CD14-positive monocyte (primary cell): ENCODE results near the gene PEX10. TPM values are rescaled to one million over a fixed set of nuclear protein-coding genes. Genes with fewer than 3 reads are reported as not detected.

ENCODE experiments used
- DNase-seq, 3 donors: peaks; one replicate each; pipeline ENCODE4 v3.0.0-alpha.2; 2011 to 2022
- H2AFZ ChIP-seq: 2 replicates; pipeline ENCODE4 v1.6.0; 2012; ENCODE audit warnings: mild to moderate bottlenecking, low read depth, low read length, inconsistent platforms; ENCODE audit not compliant: insufficient read depth, poor library complexity, severe bottlenecking
- H3K27ac ChIP-seq, 2 donors: 1 replicate in 1 of 2; 2 replicates in 1 of 2; pipeline ENCODE4 v1.5.1; 2012 to 2013; ENCODE audit warnings: low read length in 2 of 2, control low read depth in 1 of 2, inconsistent platforms in 1 of 2, low read depth in 1 of 2, mild to moderate bottlenecking in 1 of 2
- H3K27me3 ChIP-seq, 2 donors: one replicate each; pipeline versions ENCODE4 v1.6.0 to v1.6.1; 2011 to 2013; ENCODE audit warnings: low read length in 2 of 2; ENCODE audit not compliant: control insufficient read depth in 2 of 2, insufficient read depth in 2 of 2
- H3K36me3 ChIP-seq, 2 donors: replicated peaks in 1 of 2; 1 replicate in 1 of 2; 2 replicates in 1 of 2; pipeline versions ENCODE4 v1.5.1 to v1.6.1; 2012 to 2013; ENCODE audit warnings: low read length in 2 of 2, control low read depth in 1 of 2, inconsistent platforms in 1 of 2, mild to moderate bottlenecking in 1 of 2; ENCODE audit not compliant: insufficient read depth in 2 of 2, control insufficient read depth in 1 of 2
- H3K4me1 ChIP-seq, 2 donors: 1 replicate in 1 of 2; 2 replicates in 1 of 2; pipeline versions ENCODE4 v1.5.1 to v1.6.1; 2012 to 2013; ENCODE audit warnings: low read length in 2 of 2, control low read depth in 1 of 2, inconsistent platforms in 1 of 2, mild to moderate bottlenecking in 1 of 2, moderate library complexity in 1 of 2; ENCODE audit not compliant: insufficient read depth in 2 of 2, control insufficient read depth in 1 of 2
- H3K4me2 ChIP-seq: replicated peaks from 2 replicates; pipeline ENCODE3; 2012; ENCODE audit warnings: low read length, moderate library complexity, mild to moderate bottlenecking; ENCODE audit not compliant: poor library complexity, severe bottlenecking; ENCODE audit errors: extremely low read depth
- H3K4me3 ChIP-seq, 3 experiments: fragments of 200-600 bp in 1 of 3; sonication (generic) in 1 of 3; replicated peaks in 1 of 3; 1 replicate in 2 of 3; 2 replicates in 1 of 3; pipeline ENCODE4 v1.5.1; 2011 to 2013; ENCODE audit warnings: low read length in 3 of 3, mild to moderate bottlenecking in 3 of 3, control low read depth in 2 of 3, low read depth in 2 of 3, inconsistent platforms in 1 of 3, moderate library complexity in 1 of 3
- H3K79me2 ChIP-seq: 2 replicates; pipeline ENCODE4 v1.6.0; 2012; ENCODE audit warnings: mild to moderate bottlenecking, control low read depth, inconsistent platforms, low read length, moderate library complexity; ENCODE audit not compliant: insufficient read depth
- H3K9ac ChIP-seq: 2 replicates; pipeline ENCODE4 v1.6.0; 2017; ENCODE audit warnings: low read length, mild to moderate bottlenecking; ENCODE audit not compliant: insufficient read depth, poor library complexity, severe bottlenecking
- H3K9me3 ChIP-seq, 2 donors: replicated peaks in 1 of 2; 1 replicate in 1 of 2; 2 replicates in 1 of 2; pipeline versions ENCODE4 v1.5.1 to v1.6.1; 2012 to 2013; ENCODE audit warnings: low read length in 2 of 2, control low read depth in 1 of 2; ENCODE audit not compliant: control insufficient read depth in 1 of 2, insufficient read depth in 1 of 2
- H4K20me1 ChIP-seq: 2 replicates; pipeline ENCODE4 v1.6.0; 2012; ENCODE audit warnings: mild to moderate bottlenecking, low read length, control low read depth, moderate library complexity; ENCODE audit not compliant: insufficient read depth
- H3K27ac Mint-ChIP-seq, 7 donors: one replicate each; pipeline ENCODE4 v1.8.0; 2020; ENCODE audit warnings: mild to moderate bottlenecking in 7 of 7, mixed read lengths in 7 of 7, moderate library complexity in 6 of 7, inconsistent platforms in 2 of 7
- H3K27me3 Mint-ChIP-seq, 3 donors: one replicate each; pipeline ENCODE4 v1.8.0; 2021 to 2022; ENCODE audit warnings: low read depth in 3 of 3, mild to moderate bottlenecking in 3 of 3, mixed read lengths in 3 of 3, moderate library complexity in 3 of 3, inconsistent platforms in 1 of 3
- H3K36me3 Mint-ChIP-seq, 2 donors: one replicate each; pipeline ENCODE4 v1.8.0; 2020; ENCODE audit warnings: mixed read lengths in 2 of 2, inconsistent platforms in 1 of 2, mild to moderate bottlenecking in 1 of 2
- H3K4me1 Mint-ChIP-seq: one replicate; pipeline ENCODE4 v1.8.0; 2020; ENCODE audit warnings: mild to moderate bottlenecking, mixed read lengths
- H3K4me3 Mint-ChIP-seq, 2 donors: one replicate each; pipeline ENCODE4 v1.8.0; 2020; ENCODE audit warnings: mild to moderate bottlenecking in 2 of 2, mixed read lengths in 2 of 2, moderate library complexity in 1 of 2
- H3K9me3 Mint-ChIP-seq, 7 donors: one replicate each; pipeline ENCODE4 v1.8.0; 2020 to 2022; ENCODE audit warnings: mixed read lengths in 7 of 7, mild to moderate bottlenecking in 6 of 7, moderate library complexity in 6 of 7, inconsistent platforms in 2 of 7
- CTCF ChIP-seq: fragments of 200-600 bp; IDR thresholded peaks from one replicate; pipeline ENCODE4 v1.8.0; 2022; ENCODE audit warnings: antibody characterized with exemption, mild to moderate bottlenecking
- WGBS: methylation state at CpG from one replicate; pipeline ENCODE4 v1.1.5; 2013; ENCODE audit warnings: missing lambda C conversion rate; ENCODE audit not compliant: insufficient coverage; 5-methylcytosine and 5-hydroxymethylcytosine counted together
- intact Hi-C, 2 donors: fragments of 100-400 bp; cut with micrococcal nuclease; formaldehyde crosslinking; loops; one replicate each; pipeline versions ENCODE4 v1.15.0 to v1.15.1; 2023
- polyA plus RNA-seq, 3 donors: library from polyadenylated mRNA; depleted of rRNA in 1 of 3; unstranded in 2 of 3; stranded (reverse) in 1 of 3; fragments of 300-500 nt in 2 of 3; fragments of >200 nt in 1 of 3; fragmentation: Illumina TruSeq in 2 of 3; gene quantifications; 1 replicate in 2 of 3; 2 replicates in 1 of 3; pipeline ENCODE4 v1.2.3, GENCODE V29; 2012 to 2021

The PEX10 gene
- polyA plus RNA-seq, 3 donors = 7.0 to 10.5 (median 8.2) TPM

- no peak for DNase-seq
- Histone ChIP-seq H3K9me3 (no peaks in the 10 kb centered on the region), H3K4me2 (no peak overlapping the region), H3K27me3 (no peaks in the 10 kb centered on the region), H4K20me1 (no peaks in the 10 kb centered on the region), H3K36me3 (no peaks in the 10 kb centered on the region), H3K4me1 (peaks cover 0 to under 1% of the 10 kb centered on the region in 2 donors), H3K79me2 (no peaks in the 10 kb centered on the region), H3K9ac (no peak overlapping the region), H3K4me3 (no peak overlapping the region), H2AFZ (no peak overlapping the region), H3K27ac (no peak overlapping the region)
- WGBS = 98% methylated on average over 4 of the region's 17 CpGs
- H3K27me3 Mint-ChIP-seq = peaks cover 0 to 1% (median 0%) of the 10 kb centered on the region in 3 donors
- no peaks in the 10 kb centered on the region for H3K36me3 Mint-ChIP-seq
- peaks cover 6% of the 10 kb centered on the region for H3K4me1 Mint-ChIP-seq
- H3K9me3 Mint-ChIP-seq = peaks cover 0 to 5% (median 0%) of the 10 kb centered on the region in 7 donors
- intact Hi-C loops = loop anchor here in 1 of 2 donors (5.0 kb wide), 1 partner anchor 47 kb away; no protein-coding TSS in a partner anchor
- H3K4me3 Mint-ChIP-seq = no peak overlapping the region
- no peak overlapping the region for H3K27ac Mint-ChIP-seq
- TF ChIP-seq CTCF = no peak
These were observed 37.9 kb downstream of the PEX10 start for GRCh38 chr1:2374252-2375155.

DNA sequence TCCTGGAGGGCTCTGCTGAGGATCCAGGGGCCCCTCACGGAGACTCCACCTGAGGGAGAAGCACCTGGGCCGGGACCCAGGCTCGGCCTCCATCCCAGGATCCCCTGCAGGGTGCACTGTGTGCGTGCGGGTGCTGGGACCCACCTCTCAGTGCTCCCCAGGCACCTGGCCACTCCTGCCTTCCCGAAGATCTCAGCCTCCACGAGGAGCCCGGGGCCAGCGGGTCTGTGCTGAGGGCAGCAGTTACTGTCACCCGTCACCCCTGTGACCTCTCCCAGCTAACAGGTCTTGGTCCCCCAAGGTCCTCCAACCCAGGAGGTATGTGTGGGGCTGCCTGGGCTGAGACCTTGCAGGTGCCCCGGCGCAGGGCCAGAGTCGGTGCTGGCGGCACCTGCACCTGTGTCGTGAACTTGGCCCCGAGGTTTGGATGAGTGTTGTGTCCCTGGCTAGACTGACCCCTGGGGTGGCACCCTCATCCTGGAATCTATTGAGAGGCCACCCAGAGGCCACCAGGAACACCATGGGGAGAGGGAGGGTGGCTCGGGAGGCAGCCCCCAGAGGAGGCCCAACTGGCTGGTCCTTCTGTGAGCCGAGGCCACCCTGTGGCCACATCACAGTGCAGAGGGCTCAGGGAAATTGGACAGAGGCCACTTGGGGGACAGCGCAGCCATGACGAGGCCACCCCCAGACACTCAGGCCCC, 38.7 kb downstream of the PEX10 start:
- no peaks in the 10 kb centered on the region for H3K27me3 ChIP-seq
- H3K27me3 Mint-ChIP-seq = peaks cover 0 to 1% (median 0%) of the 10 kb centered on the region in 3 donors
- no peaks in the 10 kb centered on the region for H3K4me1 ChIP-seq
- no peak overlapping the region for H3K4me3 Mint-ChIP-seq
- H3K9me3 ChIP-seq = no peaks in the 10 kb centered on the region
- intact Hi-C loops = loop anchor here in 1 of 2 donors (5.0 kb wide), 1 partner anchor 46 kb away; no protein-coding TSS in a partner anchor
- H3K27ac Mint-ChIP-seq = no peak overlapping the region
- H3K36me3 ChIP-seq = no peaks in the 10 kb centered on the region
- no peaks in the 10 kb centered on the region for H3K36me3 Mint-ChIP-seq
- no peaks in the 10 kb centered on the region for H3K79me2 ChIP-seq
- no peak overlapping the region for H3K4me3 ChIP-seq
- no peak overlapping the region for H2AFZ ChIP-seq
- WGBS = 94% methylated on average over 17 of the region's 20 CpGs
- H3K9ac ChIP-seq = no peak overlapping the region
- no peaks in the 10 kb centered on the region for H4K20me1 ChIP-seq
- no peaks in the 10 kb centered on the region for H3K4me1 Mint-ChIP-seq
- H3K4me2 ChIP-seq = no peak overlapping the region
- H3K9me3 Mint-ChIP-seq = peaks cover 0 to 3% (median 0%) of the 10 kb centered on the region in 7 donors
- no peak overlapping the region for H3K27ac ChIP-seq
- DNase-seq = no peak
- TF ChIP-seq CTCF = no peak
